HepG2 (cell line): ENCODE measurements around the gene SNX21. TPM values are rescaled to one million over a fixed set of nuclear protein-coding genes. Genes with fewer than 3 reads are reported as not detected.

Experiments
- AGO2 ChIP-seq: fragments of 200-400 bp; formaldehyde crosslinking; optimal IDR thresholded peaks from 2 replicates; pipeline ENCODE3; 2017; ENCODE audit warnings: mild to moderate bottlenecking, low read depth, low read length, moderate library complexity
- ARNT ChIP-seq: fragments of 450-650 bp; IDR thresholded peaks from 2 replicates; pipeline ENCODE4 v1.6.1; 2017
- EHMT2 ChIP-seq: fragments of 200-600 bp; sonication (generic); IDR thresholded peaks from 2 replicates; pipeline ENCODE4 v1.7.0; 2017; ENCODE audit warnings: antibody characterized with exemption, low read depth, low read length, borderline replicate concordance
- FOXA3 ChIP-seq: IDR thresholded peaks from 2 replicates; pipeline ENCODE4 v1.6.1; 2016; ENCODE audit warnings: missing genetic modification reagents, missing compliant biosample characterization
- HNRNPUL1 ChIP-seq: fragments of 200-400 bp; formaldehyde crosslinking; IDR thresholded peaks from 2 replicates; pipeline ENCODE4 v1.6.1; 2017; ENCODE audit warnings: low read depth, mild to moderate bottlenecking, low read length, moderate library complexity
- MLXIP ChIP-seq: sonication (generic); formaldehyde crosslinking; IDR thresholded peaks from 2 replicates; pipeline ENCODE4 v1.9.0; 2021; ENCODE audit warnings: missing genetic modification reagents, borderline replicate concordance
- MTA3 ChIP-seq: sonication (generic); formaldehyde crosslinking; IDR thresholded peaks from 2 replicates; pipeline ENCODE4 v1.4.0; 2020; ENCODE audit warnings: missing genetic modification reagents
- MXI1 ChIP-seq: IDR thresholded peaks from 3 replicates; pipeline ENCODE4 v1.6.1; 2012; ENCODE audit warnings: low read depth, low read length, inconsistent platforms, borderline replicate concordance
- NFATC3 ChIP-seq: sonication (generic); formaldehyde crosslinking; IDR thresholded peaks from 2 replicates; pipeline ENCODE4 v1.5.1; 2020; ENCODE audit warnings: mild to moderate bottlenecking, missing genetic modification reagents
- POGK ChIP-seq: sonication (generic); formaldehyde crosslinking; conservative IDR thresholded peaks from 2 replicates; pipeline ENCODE4 v1.8.0; 2022; ENCODE audit warnings: mild to moderate bottlenecking, moderate library complexity, missing genetic modification reagents
- RFXANK ChIP-seq: IDR thresholded peaks from 2 replicates; pipeline ENCODE4 v1.6.1; 2016
- RXRB ChIP-seq: IDR thresholded peaks from 2 replicates; pipeline ENCODE4 v1.6.1; 2016; ENCODE audit warnings: borderline replicate concordance, missing genetic modification reagents, missing compliant biosample characterization
- SMARCE1 ChIP-seq: fragments of 450-650 bp; IDR thresholded peaks from 2 replicates; pipeline ENCODE4 v1.6.1; 2017; ENCODE audit warnings: borderline replicate concordance
- TCF12 ChIP-seq, 2 experiments: fragments of 450-650 bp in 1 of 2; sonication (generic) in 1 of 2; formaldehyde crosslinking in 1 of 2; IDR thresholded peaks; 2 replicates each; pipeline versions ENCODE4 v1.6.1 to v1.8.0; 2017 to 2022; ENCODE audit warnings: antibody characterized with exemption in 1 of 2, mild to moderate bottlenecking in 1 of 2, missing genetic modification reagents in 1 of 2, moderate library complexity in 1 of 2
- U2AF1 ChIP-seq: fragments of 200-400 bp; formaldehyde crosslinking; optimal IDR thresholded peaks from 2 replicates; pipeline ENCODE3; 2017; ENCODE audit warnings: mild to moderate bottlenecking, low read depth, low read length
- ZBTB14 ChIP-seq: sonication (generic); formaldehyde crosslinking; IDR thresholded peaks from 2 replicates; pipeline ENCODE4 v1.4.0; 2020; ENCODE audit warnings: missing genetic modification reagents
- ZMYM2 ChIP-seq: sonication (generic); formaldehyde crosslinking; IDR thresholded peaks from 2 replicates; pipeline ENCODE4 v1.8.0; 2022; ENCODE audit warnings: mild to moderate bottlenecking, missing genetic modification reagents
- ZNF282 ChIP-seq: fragments of 450-650 bp; IDR thresholded peaks from 2 replicates; pipeline ENCODE4 v1.6.1; 2018; ENCODE audit not compliant: partially characterized antibody
- ZNF468 ChIP-seq: sonication (generic); formaldehyde crosslinking; IDR thresholded peaks from 2 replicates; pipeline ENCODE4 v1.8.0; 2022; ENCODE audit warnings: mild to moderate bottlenecking, moderate library complexity, missing genetic modification reagents
- ZNF484 ChIP-seq: sonication (generic); formaldehyde crosslinking; IDR thresholded peaks from 2 replicates; pipeline ENCODE4 v1.5.1; 2020; ENCODE audit warnings: mild to moderate bottlenecking, low read depth, missing genetic modification reagents, borderline replicate concordance
- ZNF724P ChIP-seq: sonication (generic); formaldehyde crosslinking; IDR thresholded peaks from 2 replicates; pipeline ENCODE4 v1.8.0; 2022; ENCODE audit warnings: missing genetic modification reagents, borderline replicate concordance
- ZNF800 ChIP-seq: sonication (generic); formaldehyde crosslinking; IDR thresholded peaks from 2 replicates; pipeline ENCODE4 v1.4.0; 2020; ENCODE audit warnings: missing genetic modification reagents
- polyA plus RNA-seq, 8 experiments: library from polyadenylated mRNA; depleted of rRNA in 3 of 8; stranded (reverse) in 7 of 8; unstranded in 1 of 8; fragments of >200 nt; fragmentation: Illumina TruSeq in 4 of 8; extraction: Trizol in 4 of 8; gene quantifications; 2 replicates each; pipeline versions ENCODE4 v1.2.1 to v1.2.3, GENCODE V29; 2011 to 2016; ENCODE audit warnings: low read depth in 4 of 8, missing spikeins in 1 of 8, mixed read lengths in 1 of 8; ENCODE audit not compliant: insufficient read depth in 1 of 8
- total RNA-seq, 5 experiments: library from RNA; depleted of rRNA; stranded (reverse); fragments of >200 nt; fragmentation: Illumina TruSeq; extraction: Trizol; gene quantifications; 2 replicates each; pipeline ENCODE4 v1.2.3, GENCODE V29; 2016; ENCODE audit warnings: low read depth in 1 of 5

Gene SNX21
- total and polyA plus RNA-seq, 2 of the 13 experiments (the other 11 are each of a cell fraction or from before 2014, with no cell fraction given): 7.7 to 12.8 TPM

- TF ChIP-seq ZNF468 (CRISPR knock-in tag) (no peak), ZMYM2 (CRISPR knock-in tag) (peak; percentile 44; the same call in 1 of the 2 replicates), TCF12 (IDR thresholded peaks at IDR 0.05) (no peak), TCF12 (CRISPR knock-in tag; IDR thresholded peaks at IDR 0.05) (no peak; the same call in 1 of the 2 replicates), MTA3 (CRISPR knock-in tag) (no peak), POGK (CRISPR knock-in tag) (peak; percentile 27; the same call in 1 of the 2 replicates), FOXA3 (CRISPR knock-in tag) (0 out of 2 replicates have a peak, but pooled peaks have one; percentile 37), RXRB (CRISPR knock-in tag) (no peak; the same call in 1 of the 2 replicates), ZNF800 (CRISPR knock-in tag) (0 out of 2 replicates have a peak, but pooled peaks have one; percentile 59), HNRNPUL1 (no peak), RFXANK (CRISPR knock-in tag) (peak; percentile 48; the same call in 1 of the 2 replicates), SMARCE1 (no peak), MXI1 (peak; percentile 82; the same call in 2 of the 3 replicates), U2AF1 (no peak), ZNF724P (CRISPR knock-in tag) (no peak; the same call in 1 of the 2 replicates), ARNT (no peak), MLXIP (CRISPR knock-in tag) (peak; percentile 47; the same call in 1 of the 2 replicates), ZNF484 (CRISPR knock-in tag) (no peak), ZNF282 (no peak), NFATC3 (CRISPR knock-in tag) (0 out of 2 replicates have a peak, but pooled peaks have one; percentile 15), AGO2 (no peak), EHMT2 (no peak), ZBTB14 (CRISPR knock-in tag) (no peak)
Observed at GRCh38 chr20:45857114-45857881, 23.7 kb downstream of the SNX21 start, which contains the start of the genes ACOT8 and ZSWIM3 (continued).
